Activated B cell treated with CpG ODN at 0.5 μM for 24 hours (primary cell): Measurements from ENCODE around the gene DSP. TPM values are rescaled to one million over a fixed set of nuclear protein-coding genes. Genes with fewer than 3 reads are reported as not detected.

Source experiments
- ATAC-seq: fragments of 200-7000 bp; cut with Tn5 transposase; one replicate; pipeline ENCODE4 v1.10.0; 2021; ENCODE audit warnings: low read depth, mild to moderate bottlenecking, moderate library complexity
- CTCF ChIA-PET: fragments of 350-600 bp; sonication (Branson Sonifier 250); formaldehyde crosslinking; loops from one replicate; lab custom pipeline; 2021; ENCODE audit warnings: antibody characterized with exemption; lab: Charles Lee
- POLR2A ChIA-PET: fragments of 350-600 bp; sonication (Branson Sonifier 250); formaldehyde crosslinking; loops from one replicate; lab custom pipeline; 2021; ENCODE audit warnings: antibody characterized with exemption; lab: Charles Lee
- DNase-seq: peaks from one replicate; pipeline ENCODE4 v3.0.0; 2022
- H3K27ac Mint-ChIP-seq: one replicate; pipeline ENCODE4 v1.8.0; 2020; ENCODE audit warnings: mixed read lengths
- H3K27me3 Mint-ChIP-seq: one replicate; pipeline ENCODE4 v1.8.0; 2021; ENCODE audit warnings: mixed read lengths
- H3K36me3 Mint-ChIP-seq: one replicate; pipeline ENCODE4 v1.8.0; 2021; ENCODE audit warnings: low read depth, mixed read lengths
- H3K4me1 Mint-ChIP-seq: one replicate; pipeline ENCODE4 v1.8.0; 2021; ENCODE audit warnings: mixed read lengths
- H3K4me3 Mint-ChIP-seq: one replicate; pipeline ENCODE4 v1.8.0; 2020; ENCODE audit warnings: mild to moderate bottlenecking, mixed read lengths
- H3K9me3 Mint-ChIP-seq: one replicate; pipeline ENCODE4 v1.8.0; 2020; ENCODE audit warnings: mixed read lengths
- intact Hi-C: fragments of 100-400 bp; cut with micrococcal nuclease; formaldehyde crosslinking; loops from one replicate; pipeline ENCODE4 v1.15.1; 2024
- total RNA-seq: library from RNA; stranded (reverse); gene quantifications from 2 replicates; pipeline ENCODE4 v1.2.3, GENCODE V29; 2022
- TF ChIP-seq, protein P1 (sequence below): fragments of 200-600 bp; IDR thresholded peaks from one replicate; pipeline ENCODE4 v1.8.0; 2022; ENCODE audit warnings: antibody characterized with exemption, mild to moderate bottlenecking

Gene DSP
- total RNA-seq, 1 donor from 2014 or later, result 0.02 TPM

DNA sequence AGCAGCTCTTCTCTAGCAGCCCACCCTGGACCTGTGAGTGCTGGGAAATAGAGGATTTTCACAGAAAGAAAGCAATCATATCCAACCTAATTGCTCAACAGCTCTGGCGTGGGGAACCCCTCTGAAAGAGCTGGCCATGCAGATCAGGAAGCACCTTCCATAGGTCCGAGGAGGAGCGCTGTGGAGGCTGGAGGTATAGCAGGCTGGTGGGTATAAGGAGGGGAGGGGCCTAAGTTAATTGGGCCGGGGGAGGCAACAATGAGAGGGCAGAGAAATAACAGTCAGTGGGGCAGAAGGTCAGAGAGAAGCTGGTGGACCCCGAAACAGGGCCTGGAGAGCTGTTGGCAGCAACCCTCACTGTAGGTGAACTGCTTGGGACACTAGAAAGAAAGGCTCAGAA, 89.3 kb downstream of the DSP start:
- Mint-ChIP-seq H3K27me3 (peaks cover 14% of the 10 kb centered on the region), H3K4me1 (no peaks in the 10 kb centered on the region), H3K27ac (no peak overlapping the region), H3K4me3 (no peak overlapping the region), H3K9me3 (no peaks in the 10 kb centered on the region), H3K36me3 (no peaks in the 10 kb centered on the region)
- POLR2A ChIA-PET, result no interaction called here
- intact Hi-C loops, result no loop called here
- DNase-seq, result no peak
- TF ChIP-seq, protein P1, sequence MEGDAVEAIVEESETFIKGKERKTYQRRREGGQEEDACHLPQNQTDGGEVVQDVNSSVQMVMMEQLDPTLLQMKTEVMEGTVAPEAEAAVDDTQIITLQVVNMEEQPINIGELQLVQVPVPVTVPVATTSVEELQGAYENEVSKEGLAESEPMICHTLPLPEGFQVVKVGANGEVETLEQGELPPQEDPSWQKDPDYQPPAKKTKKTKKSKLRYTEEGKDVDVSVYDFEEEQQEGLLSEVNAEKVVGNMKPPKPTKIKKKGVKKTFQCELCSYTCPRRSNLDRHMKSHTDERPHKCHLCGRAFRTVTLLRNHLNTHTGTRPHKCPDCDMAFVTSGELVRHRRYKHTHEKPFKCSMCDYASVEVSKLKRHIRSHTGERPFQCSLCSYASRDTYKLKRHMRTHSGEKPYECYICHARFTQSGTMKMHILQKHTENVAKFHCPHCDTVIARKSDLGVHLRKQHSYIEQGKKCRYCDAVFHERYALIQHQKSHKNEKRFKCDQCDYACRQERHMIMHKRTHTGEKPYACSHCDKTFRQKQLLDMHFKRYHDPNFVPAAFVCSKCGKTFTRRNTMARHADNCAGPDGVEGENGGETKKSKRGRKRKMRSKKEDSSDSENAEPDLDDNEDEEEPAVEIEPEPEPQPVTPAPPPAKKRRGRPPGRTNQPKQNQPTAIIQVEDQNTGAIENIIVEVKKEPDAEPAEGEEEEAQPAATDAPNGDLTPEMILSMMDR, result no peak
- CTCF ChIA-PET, result no interaction called here
- ATAC-seq, result no peak

DNA sequence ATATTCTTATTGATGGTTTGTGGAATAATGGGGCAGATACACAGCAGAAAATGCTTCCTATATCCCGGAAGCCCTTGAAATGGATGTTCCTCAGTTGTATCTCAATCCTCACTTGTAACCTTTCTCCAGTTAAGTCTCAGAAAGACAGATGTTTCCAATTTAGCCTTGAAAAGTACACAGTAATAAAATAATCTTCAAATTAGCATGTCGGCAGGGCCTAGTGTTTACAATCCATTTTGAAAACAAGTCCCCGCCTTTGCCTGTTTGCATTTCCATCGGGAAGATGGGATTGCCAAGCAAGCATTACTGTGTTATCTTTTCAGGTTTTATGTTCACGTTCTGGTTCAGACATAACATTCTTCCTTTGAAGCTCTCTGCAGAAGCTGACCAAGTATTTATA, 90.0 kb downstream of the DSP start:
- no peak overlapping the region for H3K4me3 Mint-ChIP-seq
- DNase-seq (no peak), ATAC-seq (no peak)
- TF ChIP-seq, protein P1, result no peak
- peaks cover 16% of the 10 kb centered on the region for H3K27me3 Mint-ChIP-seq
- H3K36me3 Mint-ChIP-seq, result no peaks in the 10 kb centered on the region
- no peak overlapping the region for H3K27ac Mint-ChIP-seq
- no peaks in the 10 kb centered on the region for H3K9me3 Mint-ChIP-seq
- POLR2A ChIA-PET, result no interaction called here
- CTCF ChIA-PET, result no interaction called here
- intact Hi-C loops, result no loop called here
- H3K4me1 Mint-ChIP-seq, result no peaks in the 10 kb centered on the region

DNA sequence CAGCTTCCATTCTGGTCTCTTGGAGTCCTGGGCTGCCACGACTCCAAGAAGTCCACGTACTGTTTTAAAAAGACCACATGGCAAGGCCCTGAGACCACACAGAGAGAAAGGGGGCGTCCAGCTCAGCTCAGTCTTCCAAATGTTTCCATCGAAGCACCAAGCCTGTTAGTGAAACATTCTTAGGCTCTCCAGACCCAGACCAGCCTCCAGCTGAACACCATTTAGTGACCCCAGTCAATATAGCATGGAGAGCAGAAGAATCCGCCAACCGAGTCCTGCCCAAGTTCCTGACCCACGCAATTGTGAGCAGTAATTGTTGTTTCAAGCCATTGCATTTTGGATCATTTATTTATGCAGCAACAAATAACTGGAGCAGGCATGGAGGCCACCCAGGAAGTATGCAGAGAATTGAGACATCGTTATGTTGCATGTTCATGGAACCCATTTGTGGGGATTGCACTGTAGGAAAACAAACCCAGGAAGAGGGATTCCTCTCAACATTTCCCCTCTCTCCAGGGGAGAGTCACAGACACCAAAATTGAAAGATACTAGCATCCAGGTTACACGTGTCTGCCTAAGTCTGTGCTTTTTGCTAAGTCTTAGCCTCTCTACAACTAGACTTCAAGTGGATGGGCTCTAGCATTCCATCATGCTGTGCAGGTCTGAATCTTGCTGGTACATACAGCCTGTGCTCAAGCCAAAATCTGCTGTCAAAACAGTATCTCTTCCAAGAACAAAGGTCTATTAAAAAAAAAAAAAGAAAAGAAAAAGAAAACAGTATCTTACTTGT, 91.2 kb downstream of the DSP start:
- ChIA-PET POLR2A (no interaction called here), CTCF (no interaction called here)
- no peak overlapping the region for H3K27ac Mint-ChIP-seq
- no peaks in the 10 kb centered on the region for H3K9me3 Mint-ChIP-seq
- H3K4me3 Mint-ChIP-seq, result no peak overlapping the region
- TF ChIP-seq, protein P1, result no peak
- DNase-seq (no peak), ATAC-seq (no peak)
- H3K36me3 Mint-ChIP-seq, result no peaks in the 10 kb centered on the region
- H3K4me1 Mint-ChIP-seq, result no peaks in the 10 kb centered on the region
- peaks cover 16% of the 10 kb centered on the region for H3K27me3 Mint-ChIP-seq
- intact Hi-C loops, result no loop called here

DNA sequence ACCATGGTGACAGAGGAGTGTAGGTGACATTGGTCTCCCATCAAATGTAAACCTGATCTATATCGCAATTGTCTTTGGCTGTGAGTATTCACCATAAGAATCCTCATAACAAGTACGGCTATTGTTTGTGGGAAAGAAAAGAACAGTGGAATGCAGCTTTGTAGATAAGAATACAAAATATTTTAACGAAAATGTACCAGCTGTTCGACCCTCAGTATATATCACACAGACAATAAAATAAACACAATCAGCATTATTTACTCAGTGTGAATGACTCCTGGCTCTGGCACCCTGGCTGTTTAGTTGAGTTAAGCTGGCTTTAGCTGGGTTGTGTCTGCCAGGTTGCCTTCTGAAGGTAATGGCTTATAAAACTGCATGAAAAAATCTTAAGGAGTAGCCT, 91.9 kb downstream of the DSP start:
- ATAC-seq (no peak), DNase-seq (no peak)
- no peak overlapping the region for H3K4me3 Mint-ChIP-seq
- intact Hi-C loops, result no loop called here
- H3K9me3 Mint-ChIP-seq, result no peaks in the 10 kb centered on the region
- TF ChIP-seq, protein P1, result no peak
- POLR2A ChIA-PET, result no interaction called here
- no peaks in the 10 kb centered on the region for H3K4me1 Mint-ChIP-seq
- CTCF ChIA-PET, result no interaction called here
- peaks cover 16% of the 10 kb centered on the region for H3K27me3 Mint-ChIP-seq
- no peak overlapping the region for H3K27ac Mint-ChIP-seq
- H3K36me3 Mint-ChIP-seq, result no peaks in the 10 kb centered on the region

DNA sequence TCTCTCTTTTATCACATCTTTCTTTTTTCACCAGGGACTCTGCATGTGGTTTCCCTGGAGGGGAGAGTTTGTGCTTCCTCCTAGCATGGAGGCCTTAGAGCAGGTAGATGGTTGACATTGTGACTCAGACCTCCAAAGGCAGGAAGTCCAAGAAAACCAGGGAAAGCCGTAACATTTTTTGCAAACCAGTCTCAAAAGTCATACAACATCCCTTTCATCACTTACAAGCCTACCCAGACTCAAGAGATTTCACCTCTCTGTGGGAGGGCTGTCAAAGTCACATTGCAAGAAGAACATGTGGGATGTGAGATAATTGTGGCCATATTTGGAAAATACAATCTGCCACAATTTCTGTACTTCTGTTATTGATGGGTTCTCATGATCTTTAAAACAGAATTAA, 94.7 kb downstream of the DSP start:
- DNase-seq, result no peak
- no peak for ATAC-seq
- Mint-ChIP-seq H3K27ac (no peak overlapping the region), H3K36me3 (no peaks in the 10 kb centered on the region), H3K4me3 (no peak overlapping the region), H3K9me3 (no peaks in the 10 kb centered on the region), H3K4me1 (no peaks in the 10 kb centered on the region), H3K27me3 (peaks cover 3% of the 10 kb centered on the region)
- intact Hi-C loops, result no loop called here
- TF ChIP-seq, protein P1, result no peak
- ChIA-PET CTCF (no interaction called here), POLR2A (no interaction called here)

Other genes starting within 250 kb of the DSP start
- gene SSR1, start 228.5 kb upstream of the DSP start, total RNA-seq, result 83.4 and 86.7 TPM in 2 replicates
- 0.07 and 0.20 TPM in 2 replicates for gene CAGE1, start 151.9 kb upstream of the DSP start, total RNA-seq
- 38.3 and 38.7 TPM in 2 replicates for gene RIOK1, start 151.9 kb upstream of the DSP start, total RNA-seq
- 15.4 and 18.7 TPM in 2 replicates for gene SNRNP48, start 48.5 kb downstream of the DSP start, total RNA-seq
- gene BMP6, start 184.4 kb downstream of the DSP start, total RNA-seq, result 0.75 and 0.78 TPM in 2 replicates